LNCaP clone FGC (cell line): ENCODE results near the gene MARCHF3.
"Not testable (repeated sequence)": the region's sequence is repeated elsewhere in the genome, so short reads cannot be mapped to it uniquely, and the experiment has no call there.

Experiments
- DNase-seq: peaks from one replicate; pipeline ENCODE4 v3.0.0-alpha.2; 2011; ENCODE audit warnings: low read depth
- H3K4me3 ChIP-seq: 2 replicates; pipeline ENCODE4 v1.5.1; 2011; ENCODE audit warnings: mild to moderate bottlenecking, low read depth, low read length, control low read depth
- TF ChIP-seq, protein P1 (sequence below): IDR thresholded peaks from 2 replicates; pipeline ENCODE4 v1.5.1; 2012; ENCODE audit warnings: mild to moderate bottlenecking; ENCODE audit not compliant: control insufficient read depth, insufficient read depth; ENCODE audit errors: extremely low read depth

Gene MARCHF3

GRCh38 chr5:127061537-127061936 is 31.2 kb upstream of the MARCHF3 start:
- TF ChIP-seq, protein P1, sequence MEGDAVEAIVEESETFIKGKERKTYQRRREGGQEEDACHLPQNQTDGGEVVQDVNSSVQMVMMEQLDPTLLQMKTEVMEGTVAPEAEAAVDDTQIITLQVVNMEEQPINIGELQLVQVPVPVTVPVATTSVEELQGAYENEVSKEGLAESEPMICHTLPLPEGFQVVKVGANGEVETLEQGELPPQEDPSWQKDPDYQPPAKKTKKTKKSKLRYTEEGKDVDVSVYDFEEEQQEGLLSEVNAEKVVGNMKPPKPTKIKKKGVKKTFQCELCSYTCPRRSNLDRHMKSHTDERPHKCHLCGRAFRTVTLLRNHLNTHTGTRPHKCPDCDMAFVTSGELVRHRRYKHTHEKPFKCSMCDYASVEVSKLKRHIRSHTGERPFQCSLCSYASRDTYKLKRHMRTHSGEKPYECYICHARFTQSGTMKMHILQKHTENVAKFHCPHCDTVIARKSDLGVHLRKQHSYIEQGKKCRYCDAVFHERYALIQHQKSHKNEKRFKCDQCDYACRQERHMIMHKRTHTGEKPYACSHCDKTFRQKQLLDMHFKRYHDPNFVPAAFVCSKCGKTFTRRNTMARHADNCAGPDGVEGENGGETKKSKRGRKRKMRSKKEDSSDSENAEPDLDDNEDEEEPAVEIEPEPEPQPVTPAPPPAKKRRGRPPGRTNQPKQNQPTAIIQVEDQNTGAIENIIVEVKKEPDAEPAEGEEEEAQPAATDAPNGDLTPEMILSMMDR = no peak
- no peak overlapping the region for H3K4me3 ChIP-seq

DNA sequence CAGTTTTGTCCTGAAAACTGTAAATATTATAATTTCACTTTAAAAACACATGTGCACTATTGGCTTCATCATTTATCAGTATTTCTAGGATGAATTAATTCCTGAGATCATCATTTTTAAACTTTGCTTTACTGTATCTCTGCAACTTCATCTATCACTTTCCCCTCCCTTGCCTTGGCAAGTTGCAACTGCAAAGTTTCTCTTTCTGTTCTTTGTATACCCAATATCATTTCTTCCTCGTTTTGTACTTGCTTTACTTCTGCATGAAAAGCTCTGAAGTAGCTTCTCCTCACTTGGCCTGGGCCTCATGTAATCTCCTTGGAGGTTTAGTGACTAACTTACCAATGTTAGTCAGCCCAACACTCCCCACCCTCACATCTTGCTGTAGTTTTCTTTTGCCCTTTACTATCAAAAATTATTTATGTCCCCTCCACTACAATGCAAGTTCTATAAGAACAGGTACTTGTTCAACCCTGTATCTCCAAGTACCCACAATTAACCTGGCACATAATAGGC is 30.2 kb upstream of the MARCHF3 start:
- TF ChIP-seq, protein P1 = no peak

More at GRCh38 chr5:127061537-127061936, 31.2 kb upstream of the MARCHF3 start:
- no peak for DNase-seq

DNA sequence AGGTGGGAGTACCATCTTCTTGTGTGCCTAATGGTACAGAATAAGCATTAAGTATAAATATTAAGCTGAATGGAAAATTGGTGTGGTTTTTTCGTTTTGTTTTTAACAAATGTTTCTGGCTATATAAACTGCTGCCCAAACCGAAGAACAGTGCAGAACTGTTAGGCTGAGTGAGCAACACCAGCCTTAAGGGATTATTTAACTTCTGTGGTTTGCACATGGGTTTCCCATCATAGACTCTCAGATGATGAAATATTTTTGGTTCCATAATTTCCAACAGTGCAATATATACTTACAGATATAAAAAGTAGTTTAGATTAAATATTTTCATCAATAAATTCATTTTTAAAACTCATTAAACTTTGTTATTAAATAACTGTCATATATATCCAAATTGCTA is 26.5 kb upstream of the MARCHF3 start:
- DNase-seq = no peak
- H3K4me3 ChIP-seq = no peak overlapping the region
- TF ChIP-seq, protein P1 = no peak

More for the DNA sequence above, 30.2 kb upstream of the MARCHF3 start:
- H3K4me3 ChIP-seq = no peak overlapping the region
- DNase-seq = no peak

DNA sequence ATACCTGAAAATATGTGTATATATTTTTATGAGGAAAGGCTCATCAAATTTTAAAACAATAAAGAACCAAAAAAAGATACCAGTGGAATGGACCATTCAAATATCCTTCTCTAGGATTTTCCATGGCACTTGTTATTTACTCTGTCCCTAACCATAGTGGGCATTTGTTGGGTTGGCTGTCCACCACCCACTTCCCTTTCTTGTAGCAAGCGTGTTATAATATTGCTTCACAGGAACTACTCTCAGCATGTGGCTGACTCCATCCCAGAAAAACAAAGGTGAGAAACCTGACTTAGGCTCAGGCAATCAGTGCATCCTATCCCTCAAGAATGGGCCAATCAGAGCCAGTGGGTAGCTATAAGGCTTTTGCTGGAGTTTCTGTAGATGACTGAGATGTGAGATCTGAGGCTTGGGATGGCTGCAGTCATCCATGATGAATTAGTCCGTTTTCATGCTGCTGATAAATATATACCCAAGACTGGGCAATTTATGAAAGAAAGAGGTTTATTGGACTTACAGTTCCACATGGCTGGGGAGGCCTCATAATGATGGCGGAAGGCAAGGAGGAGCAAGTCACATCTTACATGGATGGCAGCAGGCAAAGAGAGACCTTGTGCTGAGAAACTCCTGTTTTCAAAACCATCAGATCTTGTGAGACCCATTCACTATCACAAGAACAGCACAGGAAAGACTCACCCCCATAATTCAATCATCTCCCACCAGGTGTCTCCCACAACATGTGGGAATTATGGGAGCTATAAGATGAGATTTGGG is 25.7 kb upstream of the MARCHF3 start:
- H3K4me3 ChIP-seq = no peak overlapping the region
- TF ChIP-seq, protein P1 = no peak
- no peak for DNase-seq

DNA sequence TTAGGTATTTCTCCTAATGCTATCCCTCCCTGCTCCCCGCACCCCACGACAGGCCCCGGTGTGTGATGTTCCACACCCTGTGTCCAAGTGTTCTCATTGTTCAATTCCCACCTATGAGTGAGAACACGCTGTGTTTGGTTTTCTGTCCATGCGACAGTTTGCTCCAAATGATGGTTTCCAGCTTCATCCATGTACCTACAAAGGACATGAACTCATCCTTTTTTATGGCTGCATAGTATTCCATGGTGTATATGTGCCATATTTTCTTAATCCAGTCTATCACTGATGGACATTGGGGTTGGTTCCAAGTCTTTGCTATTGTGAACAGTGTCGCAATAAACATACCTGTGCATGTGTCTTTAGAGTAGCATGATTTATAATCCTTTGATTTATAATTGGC is 23.2 kb upstream of the MARCHF3 start:
- not testable (repeated sequence) for H3K4me3 ChIP-seq, DNase-seq

- DNase-seq = no peak
- TF ChIP-seq, protein P1 = no peak
Observed at GRCh38 chr5:127053049-127053448, 22.7 kb upstream of the MARCHF3 start.

DNA sequence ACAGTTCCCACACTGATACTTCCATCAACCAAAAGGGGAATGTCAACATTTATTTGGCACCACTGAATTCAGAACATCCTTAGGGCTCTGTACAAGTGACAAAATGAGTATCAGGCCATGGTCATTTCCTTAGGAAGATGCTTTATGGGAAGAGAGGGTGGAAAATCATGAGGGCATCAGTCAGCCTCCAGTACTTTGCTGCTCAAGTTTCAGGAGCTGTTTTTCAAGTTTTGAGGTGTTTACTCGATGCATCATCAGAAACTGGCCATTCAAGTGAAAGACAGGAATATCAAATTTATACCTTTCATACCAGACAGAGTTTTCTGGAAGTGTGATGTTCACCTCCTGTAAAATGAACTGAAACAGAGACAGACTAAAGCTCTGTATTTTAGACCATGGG is 21.2 kb upstream of the MARCHF3 start:
- no peak overlapping the region for H3K4me3 ChIP-seq
- no peak for DNase-seq
- TF ChIP-seq, protein P1 = no peak

More at GRCh38 chr5:127053049-127053448, 22.7 kb upstream of the MARCHF3 start:
- H3K4me3 ChIP-seq = no peak overlapping the region
